ENCODE results near the gene ATP9B.
A peak's percentile ranks its signal among the peaks of the same experiment; 100 is the strongest.
"Not testable (repeated sequence)": the region's sequence is repeated elsewhere in the genome, so short reads cannot be mapped to it uniquely, and the experiment has no call there.

Gene ATP9B

GRCh38 chr18:79246309-79247108 lies 177.3 kb downstream of the ATP9B start:
- DNase-seq, result peak; percentile 86 to 90

DNA sequence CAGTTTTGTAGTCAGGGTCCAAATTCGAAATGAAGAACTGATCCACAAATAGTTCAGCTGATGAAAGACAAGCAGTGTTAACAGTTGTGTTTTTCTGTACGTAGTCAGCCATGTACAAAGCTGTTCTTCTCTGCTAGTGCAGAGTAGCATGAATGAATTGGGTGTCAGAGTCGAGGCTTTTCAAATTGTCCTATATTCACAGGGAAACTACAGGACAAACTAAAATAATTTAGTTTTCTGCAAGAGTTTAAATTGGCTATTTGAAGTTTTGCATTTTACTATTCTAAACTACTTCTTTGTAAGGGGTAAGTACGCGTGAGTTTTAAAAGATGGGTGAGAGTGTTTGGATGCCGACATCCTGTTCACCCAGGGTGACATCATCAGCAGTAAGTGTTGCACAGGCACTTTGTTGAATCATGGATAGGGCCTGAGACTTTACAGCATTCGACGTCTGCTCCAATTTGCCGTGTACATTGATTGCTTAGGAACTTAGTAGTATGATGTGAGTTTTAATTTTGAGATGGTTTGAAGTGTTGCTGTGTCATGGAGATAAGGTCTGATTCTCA lies 179.4 kb downstream of the ATP9B start:
- no peak for DNase-seq

- no peak for DNase-seq
Observed at GRCh38 chr18:79250301-79250981, 181.2 kb downstream of the ATP9B start.

- DNase-seq, result no peak
Observed at GRCh38 chr18:79251021-79251420, 181.8 kb downstream of the ATP9B start.

DNA sequence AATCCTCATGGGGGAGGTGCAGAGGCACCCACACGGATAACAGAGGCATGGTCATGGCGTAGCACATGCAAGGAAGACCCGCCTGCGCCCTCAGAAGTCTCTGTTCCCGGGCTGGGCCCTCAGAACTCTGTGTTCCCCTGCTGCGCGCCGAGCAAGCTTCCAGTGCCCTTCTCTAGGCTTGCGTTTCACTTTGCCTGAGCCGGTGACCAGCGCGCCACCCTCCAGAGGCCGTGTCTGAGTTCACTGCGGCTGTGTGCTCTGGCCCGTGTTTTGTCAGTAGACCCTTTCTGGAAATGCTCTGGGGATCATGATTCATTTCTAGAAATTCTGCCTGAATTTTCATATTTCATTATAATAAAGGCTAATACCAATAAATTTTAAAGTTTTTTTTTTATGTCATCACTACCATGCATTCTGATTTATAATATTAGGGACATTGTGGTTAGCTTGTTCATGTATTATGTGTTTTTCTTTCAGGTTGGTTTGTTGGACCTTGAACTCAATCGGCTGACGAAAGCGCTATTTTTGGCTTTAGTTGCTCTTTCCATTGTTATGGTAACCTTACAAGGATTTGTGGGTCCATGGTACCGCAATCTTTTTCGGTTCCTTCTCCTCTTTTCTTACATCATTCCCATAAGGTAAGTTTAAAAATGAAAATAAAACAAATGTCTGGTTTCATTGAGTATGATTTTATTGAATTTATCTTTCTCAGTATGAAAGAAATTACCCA lies 183.9 kb downstream of the ATP9B start:
- no peak for DNase-seq

DNA sequence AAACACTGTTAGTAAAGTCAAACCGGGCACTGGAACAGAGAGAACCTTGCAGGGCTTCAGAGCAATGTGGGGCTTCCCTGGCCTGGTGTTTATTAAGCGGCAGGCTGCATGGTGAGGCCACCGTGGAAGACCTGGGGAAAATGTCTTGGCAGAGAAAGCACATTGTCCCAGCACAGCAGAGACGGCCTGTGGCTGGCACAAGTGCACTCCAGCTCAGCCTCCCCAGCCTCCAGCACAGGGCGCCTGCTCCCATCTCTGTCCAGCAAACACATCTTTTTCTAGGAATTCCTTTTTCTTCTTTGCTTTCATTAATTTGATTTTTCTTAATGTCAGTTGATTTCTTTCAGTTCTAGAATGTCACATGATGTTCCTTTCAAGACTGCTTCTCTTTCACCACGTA lies 188.3 kb downstream of the ATP9B start:
- DNase-seq, result no peak

- DNase-seq, result no peak
Observed at GRCh38 chr18:79258447-79258846, 189.3 kb downstream of the ATP9B start.

GRCh38 chr18:79259218-79259617 lies 190.0 kb downstream of the ATP9B start:
- DNase-seq, result no peak

DNA sequence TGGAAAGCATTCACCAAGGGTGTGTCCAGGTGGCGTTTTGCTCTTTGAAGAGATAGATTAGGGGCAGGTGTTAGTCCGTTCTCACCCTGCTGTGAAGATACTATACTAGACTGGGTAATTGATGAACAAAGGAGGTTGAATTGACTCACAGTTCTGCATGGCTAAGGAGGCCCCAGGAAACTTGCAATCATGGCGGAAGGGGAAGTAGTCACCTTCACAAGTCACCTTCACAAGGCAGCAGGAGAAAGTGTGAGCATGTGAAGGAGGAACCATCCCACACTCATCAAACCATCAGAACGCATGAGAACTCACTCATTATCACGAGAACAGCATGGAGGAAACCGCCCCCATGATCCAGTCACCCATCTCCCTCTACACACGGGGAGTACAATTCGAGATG lies 190.8 kb downstream of the ATP9B start:
- DNase-seq, result no peak

DNA sequence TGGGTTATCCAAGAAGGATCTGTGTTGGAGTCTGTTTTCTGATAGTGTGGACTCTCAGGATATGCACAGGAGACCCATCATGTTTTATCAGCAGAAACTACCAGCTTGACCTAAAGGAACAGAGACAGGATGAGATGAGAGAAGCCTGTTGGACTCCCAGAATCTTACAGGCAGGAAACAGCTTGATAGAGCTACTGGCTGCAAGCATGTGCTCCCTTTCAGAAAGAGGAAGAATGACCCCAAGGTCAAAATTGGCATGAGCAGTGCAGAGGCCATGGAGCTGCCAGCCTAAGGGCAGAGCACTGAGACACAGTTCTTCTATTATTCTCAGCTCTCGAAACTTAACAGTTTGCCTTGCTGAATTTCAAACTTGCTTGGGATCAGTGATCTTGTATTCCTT lies 191.3 kb downstream of the ATP9B start:
- no peak for DNase-seq

DNA sequence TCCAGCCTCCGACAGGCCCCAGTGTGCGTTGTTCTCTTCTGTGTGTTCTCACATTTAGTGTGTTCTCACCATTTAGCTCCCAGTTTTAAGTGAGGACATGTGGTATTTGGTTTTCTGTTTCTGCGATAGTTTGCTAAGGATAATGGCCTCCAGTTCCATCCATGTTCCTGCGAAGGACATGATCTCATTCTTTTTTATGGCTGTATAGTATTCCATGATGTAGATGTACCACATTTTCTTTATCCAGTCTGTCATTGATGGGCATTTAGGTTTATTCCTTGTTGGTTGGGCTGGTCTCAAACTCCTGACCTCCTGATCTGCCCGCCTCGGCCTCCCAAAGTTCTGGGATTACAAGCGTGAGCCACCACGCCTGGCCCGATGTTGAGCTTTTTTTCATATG lies 195.9 kb downstream of the ATP9B start:
- DNase-seq, result not testable (repeated sequence)

DNA sequence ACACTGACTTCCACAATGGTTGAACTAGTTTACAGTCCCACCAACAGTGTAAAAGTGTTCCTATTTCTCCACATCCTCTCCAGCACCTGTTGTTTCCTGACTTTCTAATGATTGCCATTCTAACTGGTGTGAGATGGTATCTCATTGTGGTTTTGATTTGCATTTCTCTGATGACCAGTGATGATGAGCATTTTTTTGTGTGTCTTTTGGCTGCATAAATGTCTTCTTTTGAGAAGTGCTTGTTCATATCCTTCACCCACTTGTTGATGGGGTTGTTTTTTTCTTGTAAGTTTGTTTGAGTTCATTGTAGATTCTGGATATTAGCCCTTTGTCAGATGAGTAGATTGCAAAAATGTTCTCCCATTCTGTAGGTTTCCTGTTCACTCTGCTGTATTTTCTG lies 202.6 kb downstream of the ATP9B start:
- not testable (repeated sequence) for DNase-seq

GRCh38 chr18:79272916-79273315 lies 203.7 kb downstream of the ATP9B start:
- no peak for DNase-seq

DNA sequence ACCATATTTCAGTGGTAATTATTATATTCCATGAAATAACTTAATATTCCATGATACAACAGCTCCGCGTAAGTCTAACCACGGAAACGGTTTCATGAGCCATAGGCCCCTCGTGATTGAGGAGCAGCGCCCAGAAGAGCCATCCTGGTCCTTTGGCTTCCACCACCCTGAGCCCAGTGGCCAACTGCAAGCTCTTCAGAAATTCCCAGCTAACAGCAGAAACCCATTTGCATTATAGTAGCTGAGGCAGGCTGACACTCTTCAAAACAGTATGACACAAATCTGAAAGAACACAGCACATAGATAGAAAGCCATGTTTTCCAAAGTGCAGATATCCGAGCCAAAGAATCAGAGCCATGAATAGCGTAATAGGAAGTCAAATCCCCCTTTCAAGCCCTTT lies 205.6 kb downstream of the ATP9B start:
- DNase-seq, result no peak

GRCh38 chr18:79275461-79275860 lies 206.3 kb downstream of the ATP9B start:
- DNase-seq, result no peak

- no peak for DNase-seq
Observed at GRCh38 chr18:79275992-79276391, 206.8 kb downstream of the ATP9B start.

GRCh38 chr18:79278896-79279295 lies 209.7 kb downstream of the ATP9B start:
- DNase-seq, result no peak

GRCh38 chr18:79283131-79283810 lies 214.1 kb downstream of the ATP9B start:
- DNase-seq, result no peak

DNA sequence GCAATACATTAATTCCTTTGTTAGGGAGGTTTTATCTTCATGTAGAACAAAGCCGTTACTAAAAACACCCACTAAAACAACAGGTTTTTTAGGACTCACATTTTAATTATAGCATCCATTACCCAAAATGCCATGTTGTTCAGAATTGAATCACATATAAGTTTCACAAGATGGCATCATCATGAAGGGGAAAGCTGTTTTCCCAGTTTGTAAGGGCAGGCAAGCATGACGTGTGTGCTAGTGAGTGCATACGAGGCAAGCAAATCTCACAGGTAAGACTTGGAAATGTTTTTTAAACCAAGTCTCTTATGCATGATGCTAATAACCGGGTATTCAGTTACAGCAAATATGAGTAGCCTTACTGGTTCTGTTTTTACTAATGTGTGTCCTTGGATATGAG lies 214.7 kb downstream of the ATP9B start:
- DNase-seq, result no peak

DNA sequence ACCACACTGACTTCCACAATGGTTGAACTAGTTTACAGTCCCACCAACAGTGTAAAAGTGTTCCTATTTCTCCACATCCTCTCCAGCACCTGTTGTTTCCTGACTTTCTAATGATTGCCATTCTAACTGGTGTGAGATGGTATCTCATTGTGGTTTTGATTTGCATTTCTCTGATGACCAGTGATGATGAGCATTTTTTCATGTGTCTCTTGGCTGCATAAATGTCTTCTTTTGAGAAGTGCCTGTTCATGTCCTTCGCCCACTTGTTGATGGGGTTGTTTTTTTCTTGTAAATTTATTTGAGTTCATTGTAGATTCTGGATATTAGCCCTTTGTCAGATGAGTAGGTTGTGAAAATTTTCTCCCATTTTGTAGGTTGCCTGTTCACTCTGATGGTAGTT lies 216.0 kb downstream of the ATP9B start:
- not testable (repeated sequence) for DNase-seq

DNA sequence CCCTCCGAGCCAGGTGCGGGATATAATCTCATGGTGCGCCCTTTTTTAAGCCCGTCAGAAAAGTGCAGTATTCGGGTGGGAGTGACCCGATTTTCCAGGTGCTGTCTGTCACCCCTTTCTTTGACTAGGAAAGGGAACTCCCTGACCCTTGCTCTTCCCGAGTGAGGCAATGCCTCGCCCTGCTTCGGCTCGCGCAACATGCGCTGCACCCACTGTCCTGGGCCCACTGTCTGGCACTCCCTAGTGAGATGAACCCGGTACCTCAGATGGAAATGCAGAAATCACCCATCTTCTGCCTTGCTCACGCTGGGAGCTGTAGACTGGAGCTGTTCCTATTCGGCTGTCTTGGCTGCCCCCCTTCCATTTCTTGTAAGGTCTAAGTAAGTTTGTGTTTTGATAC lies 221.2 kb downstream of the ATP9B start:
- DNase-seq, result not testable (repeated sequence)

GRCh38 chr18:79290876-79291275 lies 221.7 kb downstream of the ATP9B start:
- no peak for DNase-seq

- no peak for DNase-seq
Observed at GRCh38 chr18:79294235-79294634, 225.0 kb downstream of the ATP9B start.
